SK-N-SH treated with all-trans-retinoic acid at 6 μM for 48 hours (cell line): ENCODE results near the gene LIFR.

ENCODE experiments used
- ATAC-seq: fragments of 200-7000 bp; cut with Tn5 transposase; 3 replicates; pipeline ENCODE4 v1.9.1; 2020; ENCODE audit warnings: mild to moderate bottlenecking, moderate library complexity
- BACH2 ChIP-seq: fragments of 250-450 bp; sonication (Bioruptor Pico); IDR thresholded peaks from 2 replicates; pipeline ENCODE4 v1.9.0; 2021; ENCODE audit warnings: mild to moderate bottlenecking, borderline replicate concordance
- CSDC2 ChIP-seq: fragments of 250-450 bp; sonication (Bioruptor Pico); IDR thresholded peaks from 2 replicates; pipeline ENCODE4 v1.5.0; 2020; ENCODE audit warnings: mild to moderate bottlenecking, moderate library complexity
- ESRRG ChIP-seq: fragments of 250-450 bp; sonication (Bioruptor Pico); IDR thresholded peaks from 2 replicates; pipeline ENCODE4 v1.6.1; 2021; ENCODE audit warnings: mild to moderate bottlenecking
- GLIS3 ChIP-seq: fragments of 250-450 bp; sonication (Bioruptor Pico); IDR thresholded peaks from 2 replicates; pipeline ENCODE4 v1.5.0; 2020; ENCODE audit warnings: mild to moderate bottlenecking, moderate library complexity
- ISL1 ChIP-seq: fragments of 250-450 bp; sonication (Bioruptor Pico); IDR thresholded peaks from 2 replicates; pipeline ENCODE4 v2.1.2; 2022; ENCODE audit warnings: mild to moderate bottlenecking, moderate library complexity
- OSR1 ChIP-seq: fragments of 250-450 bp; sonication (Bioruptor Pico); IDR thresholded peaks from 2 replicates; pipeline ENCODE4 v1.8.0; 2022; ENCODE audit warnings: moderate library complexity, mild to moderate bottlenecking, inconsistent platforms
- PATZ1 ChIP-seq: fragments of 250-450 bp; sonication (Bioruptor Pico); IDR thresholded peaks from 2 replicates; pipeline ENCODE4 v1.8.0; 2020; ENCODE audit warnings: mild to moderate bottlenecking, moderate library complexity, borderline replicate concordance
- RARB ChIP-seq: fragments of 250-450 bp; sonication (Bioruptor Pico); IDR thresholded peaks from 2 replicates; pipeline ENCODE4 v1.8.0; 2021; ENCODE audit warnings: mild to moderate bottlenecking, moderate library complexity
- TCF4 ChIP-seq: fragments of 250-450 bp; sonication (Bioruptor Pico); IDR thresholded peaks from 2 replicates; pipeline ENCODE4 v1.8.0; 2021; ENCODE audit warnings: mild to moderate bottlenecking, moderate library complexity, borderline replicate concordance
- TOX ChIP-seq: fragments of 250-450 bp; sonication (Bioruptor Pico); IDR thresholded peaks from 2 replicates; pipeline ENCODE4 v1.8.0; 2021; ENCODE audit warnings: mild to moderate bottlenecking, moderate library complexity, borderline replicate concordance
- TSHZ2 ChIP-seq: fragments of 250-450 bp; sonication (Bioruptor Pico); IDR thresholded peaks from 2 replicates; pipeline ENCODE4 v1.5.0; 2020; ENCODE audit warnings: mild to moderate bottlenecking, moderate library complexity
- ZC3H10 ChIP-seq: fragments of 250-450 bp; sonication (Bioruptor Pico); IDR thresholded peaks from 2 replicates; pipeline ENCODE4 v1.5.1; 2021; ENCODE audit warnings: mild to moderate bottlenecking, moderate library complexity
- ZFP3 ChIP-seq: fragments of 250-450 bp; sonication (Bioruptor Pico); IDR thresholded peaks from 2 replicates; pipeline ENCODE4 v1.5.0; 2020; ENCODE audit warnings: mild to moderate bottlenecking, moderate library complexity
- ZFP30 ChIP-seq: fragments of 450-650 bp; formaldehyde crosslinking; IDR thresholded peaks from 2 replicates; pipeline ENCODE4 v1.5.0; 2022; ENCODE audit warnings: mild to moderate bottlenecking, moderate library complexity
- ZNF565 ChIP-seq: fragments of 450-650 bp; formaldehyde crosslinking; conservative IDR thresholded peaks from 2 replicates; pipeline ENCODE4 v1.5.0; 2020; ENCODE audit warnings: low read depth, mild to moderate bottlenecking, moderate library complexity
- ZNF70 ChIP-seq: fragments of 450-650 bp; formaldehyde crosslinking; IDR thresholded peaks from 2 replicates; pipeline ENCODE4 v1.5.0; 2020; ENCODE audit warnings: mild to moderate bottlenecking, moderate library complexity
- ZNF8 ChIP-seq: fragments of 450-650 bp; formaldehyde crosslinking; IDR thresholded peaks from 2 replicates; pipeline ENCODE4 v1.5.0; 2020; ENCODE audit warnings: mild to moderate bottlenecking, moderate library complexity
- TF ChIP-seq, protein P1 (sequence below): fragments of 250-450 bp; sonication (Bioruptor Pico); IDR thresholded peaks from 2 replicates; pipeline ENCODE4 v1.8.0; 2021; ENCODE audit warnings: low read depth, mild to moderate bottlenecking, moderate library complexity, borderline replicate concordance
- TF ChIP-seq, protein P2 (sequence below): fragments of 250-450 bp; sonication (Bioruptor Pico); IDR thresholded peaks from 2 replicates; pipeline ENCODE4 v1.5.1; 2021; ENCODE audit warnings: mild to moderate bottlenecking, moderate library complexity

The LIFR gene

GRCh38 chr5:38598994-38599617, 42.7 kb upstream of the LIFR start:
- TF ChIP-seq CSDC2 (CRISPR knock-in tag) (no peak), PATZ1 (CRISPR knock-in tag) (0 out of 2 replicates have a peak, but pooled peaks have one; percentile 40), ZNF70 (CRISPR knock-in tag) (no peak), ZC3H10 (no peak), TSHZ2 (CRISPR knock-in tag) (no peak), ISL1 (peak; percentile 60), TCF4 (CRISPR knock-in tag) (no peak), ZFP3 (CRISPR knock-in tag) (no peak), OSR1 (no peak), ZNF8 (CRISPR knock-in tag) (no peak), TOX (CRISPR knock-in tag) (no peak), ESRRG (CRISPR knock-in tag) (no peak), RARB (CRISPR knock-in tag) (no peak)
- peak; percentile 88 for ATAC-seq

DNA sequence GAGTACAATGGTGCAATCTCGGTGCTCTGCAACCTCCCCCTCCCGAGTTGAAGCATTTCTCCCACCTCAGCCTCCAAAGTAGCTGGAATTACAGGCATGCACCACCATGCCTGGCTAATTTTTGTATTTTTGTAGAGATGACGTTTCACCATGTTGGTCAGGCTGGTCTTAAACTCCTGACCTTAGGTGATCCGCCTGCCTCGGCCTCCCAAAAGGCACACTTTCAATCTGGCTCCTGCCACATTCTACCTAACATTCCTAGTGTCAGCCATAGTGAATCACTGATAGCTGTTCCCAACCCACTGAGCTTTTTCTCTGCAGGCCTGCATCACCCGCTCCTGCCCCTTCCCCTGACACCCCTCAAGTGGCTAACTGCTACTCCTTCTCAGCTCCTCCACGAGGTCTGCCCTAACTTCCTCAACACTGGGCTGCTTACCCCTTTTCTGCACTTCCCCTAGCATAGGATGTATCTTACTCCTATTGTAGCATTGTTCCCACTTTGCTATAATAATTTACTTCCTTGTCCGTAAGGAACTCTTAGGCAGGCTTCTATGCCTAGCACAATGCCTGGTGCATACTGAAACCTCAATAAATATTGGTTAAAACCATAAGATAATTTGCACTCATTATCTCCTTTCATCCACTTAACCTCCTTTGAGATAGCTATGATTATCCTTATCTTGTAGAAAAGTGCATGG, 42.0 kb upstream of the LIFR start:
- ATAC-seq: peak; percentile 17; the same call in 2 of the 3 replicates
- no peak for TF ChIP-seq ZNF70 (CRISPR knock-in tag)
- no peak for TF ChIP-seq GLIS3 (CRISPR knock-in tag)
- TF ChIP-seq RARB (CRISPR knock-in tag): no peak
- no peak for TF ChIP-seq BACH2
- TF ChIP-seq TSHZ2 (CRISPR knock-in tag): no peak
- no peak for TF ChIP-seq ZNF8 (CRISPR knock-in tag)
- TF ChIP-seq, protein P1, sequence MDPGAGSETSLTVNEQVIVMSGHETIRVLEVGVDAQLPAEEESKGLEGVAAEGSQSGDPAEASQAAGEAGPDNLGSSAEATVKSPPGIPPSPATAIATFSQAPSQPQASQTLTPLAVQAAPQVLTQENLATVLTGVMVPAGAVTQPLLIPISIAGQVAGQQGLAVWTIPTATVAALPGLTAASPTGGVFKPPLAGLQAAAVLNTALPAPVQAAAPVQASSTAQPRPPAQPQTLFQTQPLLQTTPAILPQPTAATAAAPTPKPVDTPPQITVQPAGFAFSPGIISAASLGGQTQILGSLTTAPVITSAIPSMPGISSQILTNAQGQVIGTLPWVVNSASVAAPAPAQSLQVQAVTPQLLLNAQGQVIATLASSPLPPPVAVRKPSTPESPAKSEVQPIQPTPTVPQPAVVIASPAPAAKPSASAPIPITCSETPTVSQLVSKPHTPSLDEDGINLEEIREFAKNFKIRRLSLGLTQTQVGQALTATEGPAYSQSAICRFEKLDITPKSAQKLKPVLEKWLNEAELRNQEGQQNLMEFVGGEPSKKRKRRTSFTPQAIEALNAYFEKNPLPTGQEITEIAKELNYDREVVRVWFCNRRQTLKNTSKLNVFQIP (CRISPR knock-in tag): no peak
- no peak for TF ChIP-seq ZFP3 (CRISPR knock-in tag)
- no peak for TF ChIP-seq TCF4 (CRISPR knock-in tag)
- no peak for TF ChIP-seq ZC3H10
- no peak for TF ChIP-seq ZFP30 (CRISPR knock-in tag)
- TF ChIP-seq, protein P2, sequence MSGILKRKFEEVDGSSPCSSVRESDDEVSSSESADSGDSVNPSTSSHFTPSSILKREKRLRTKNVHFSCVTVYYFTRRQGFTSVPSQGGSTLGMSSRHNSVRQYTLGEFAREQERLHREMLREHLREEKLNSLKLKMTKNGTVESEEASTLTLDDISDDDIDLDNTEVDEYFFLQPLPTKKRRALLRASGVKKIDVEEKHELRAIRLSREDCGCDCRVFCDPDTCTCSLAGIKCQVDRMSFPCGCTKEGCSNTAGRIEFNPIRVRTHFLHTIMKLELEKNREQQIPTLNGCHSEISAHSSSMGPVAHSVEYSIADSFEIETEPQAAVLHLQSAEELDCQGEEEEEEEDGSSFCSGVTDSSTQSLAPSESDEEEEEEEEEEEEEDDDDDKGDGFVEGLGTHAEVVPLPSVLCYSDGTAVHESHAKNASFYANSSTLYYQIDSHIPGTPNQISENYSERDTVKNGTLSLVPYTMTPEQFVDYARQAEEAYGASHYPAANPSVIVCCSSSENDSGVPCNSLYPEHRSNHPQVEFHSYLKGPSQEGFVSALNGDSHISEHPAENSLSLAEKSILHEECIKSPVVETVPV: no peak
- no peak for TF ChIP-seq ZNF565 (CRISPR knock-in tag)
- no peak for TF ChIP-seq ISL1
- no peak for TF ChIP-seq CSDC2 (CRISPR knock-in tag)
- no peak for TF ChIP-seq ESRRG (CRISPR knock-in tag)
- no peak for TF ChIP-seq OSR1
